Endothelial cell of umbilical vein (primary cell): Measurements from ENCODE around the gene LCE2D. TPM values are rescaled to one million over a fixed set of nuclear protein-coding genes. Genes with fewer than 3 reads are reported as not detected.

Source experiments
- BruUV-seq: library from RNA; stranded (reverse); fragments of 400-500 nt; replicated peaks from 2 replicates; lab custom pipeline; 2021; lab: Mats Ljungman, UMichigan
- CTCF ChIA-PET: fragments of 300-600, 350-600 bp; sonication (Branson Sonifier 250); formaldehyde crosslinking; loops from one replicate; lab custom pipeline; 2021; ENCODE audit warnings: antibody characterized with exemption, inconsistent platforms; lab: Charles Lee
- POLR2A ChIA-PET: fragments of 300-600, 350-600 bp; sonication (Branson Sonifier 250); formaldehyde crosslinking; loops from one replicate; lab custom pipeline; 2021; ENCODE audit warnings: antibody characterized with exemption, inconsistent platforms; lab: Charles Lee
- DNase-seq: peaks from one replicate; pipeline ENCODE4 v3.0.0-alpha.2; 2011; ENCODE audit warnings: low read depth, low spot score
- FAIRE-seq: peaks from 2 replicates; lab custom pipeline; 2011; peaks lifted over from hg19 to GRCh38; lab: Jason Lieb, UNC
- H2AFZ ChIP-seq: 2 replicates; pipeline ENCODE4 v1.6.0; 2012; ENCODE audit warnings: low read depth, low read length, control low read depth, inconsistent platforms
- H3K27ac ChIP-seq: 2 replicates; pipeline ENCODE4 v1.5.1; 2011; ENCODE audit warnings: low read depth, mild to moderate bottlenecking, control low read depth, low read length, moderate library complexity; ENCODE audit not compliant: insufficient read depth
- H3K27me3 ChIP-seq, 2 experiments: 2 replicates each; pipeline versions ENCODE4 v1.6.0 to v1.6.1; 2011; ENCODE audit warnings: low read length in 2 of 2, mixed read lengths in 1 of 2; ENCODE audit not compliant: control insufficient read depth in 2 of 2, insufficient read depth in 2 of 2
- H3K36me3 ChIP-seq, 2 experiments: 2 replicates in 1 of 2; 3 replicates in 1 of 2; pipeline ENCODE4 v1.5.1; 2011; ENCODE audit warnings: low read length in 2 of 2, mild to moderate bottlenecking in 1 of 2, moderate library complexity in 1 of 2; ENCODE audit not compliant: control insufficient read depth in 2 of 2, insufficient read depth in 2 of 2; ENCODE audit errors: extremely low read depth in 1 of 2
- H3K4me1 ChIP-seq: 3 replicates; pipeline ENCODE4 v1.5.1; 2011; ENCODE audit warnings: mild to moderate bottlenecking, low read length; ENCODE audit not compliant: control insufficient read depth, insufficient read depth; ENCODE audit errors: extremely low read depth
- H3K4me2 ChIP-seq: 2 replicates; pipeline ENCODE4 v1.6.1; 2011; ENCODE audit warnings: low read length, control low read depth, mixed read lengths; ENCODE audit not compliant: insufficient read depth
- H3K4me3 ChIP-seq, 3 experiments: fragments of 200-600 bp in 1 of 3; sonication (generic), shearing (Covaris generic) in 1 of 3; replicated peaks in 1 of 3; 2 replicates each; pipeline ENCODE4 v1.5.1; 2011 to 2016; ENCODE audit warnings: control low read depth in 3 of 3, low read length in 3 of 3, mild to moderate bottlenecking in 2 of 3, inconsistent platforms in 1 of 3, low read depth in 1 of 3, moderate library complexity in 1 of 3; ENCODE audit not compliant: insufficient read depth in 1 of 3
- H3K79me2 ChIP-seq: 2 replicates; pipeline ENCODE4 v1.6.0; 2012; ENCODE audit warnings: low read length, inconsistent platforms; ENCODE audit not compliant: control insufficient read depth, insufficient read depth
- H3K9ac ChIP-seq: replicated peaks from 2 replicates; pipeline ENCODE3; 2011; ENCODE audit warnings: low read length, control low read depth; ENCODE audit not compliant: insufficient read depth; ENCODE audit errors: extremely low read depth
- H3K9me1 ChIP-seq: replicated peaks from 3 replicates; pipeline ENCODE4 v1.6.0; 2011; ENCODE audit warnings: mild to moderate bottlenecking, low read length; ENCODE audit not compliant: control insufficient read depth, insufficient read depth; ENCODE audit errors: extremely low read depth
- H3K9me3 ChIP-seq: replicated peaks from 2 replicates; pipeline ENCODE4 v1.5.1; 2012; ENCODE audit warnings: low read length, inconsistent platforms; ENCODE audit not compliant: control insufficient read depth, insufficient read depth
- H4K20me1 ChIP-seq: replicated peaks from 2 replicates; pipeline ENCODE3; 2011; ENCODE audit warnings: mild to moderate bottlenecking, low read length; ENCODE audit not compliant: control insufficient read depth, insufficient read depth; ENCODE audit errors: extremely low read depth
- CTCF ChIP-seq, 2 donors: IDR thresholded peaks; 1 replicate in 1 of 2; 2 replicates in 1 of 2; pipeline ENCODE4 v1.5.1; 2011; ENCODE audit warnings: low read length in 2 of 2, mild to moderate bottlenecking in 2 of 2, moderate library complexity in 2 of 2, control low read depth in 1 of 2, inconsistent platforms in 1 of 2, low read depth in 1 of 2; ENCODE audit not compliant: insufficient read depth in 1 of 2; ENCODE audit errors: extremely low read depth in 1 of 2
- EZH2 ChIP-seq: IDR thresholded peaks from 2 replicates; pipeline ENCODE4 v1.6.1; 2012; ENCODE audit warnings: borderline replicate concordance, low read depth, mild to moderate bottlenecking, moderate library complexity, low read length, inconsistent platforms; ENCODE audit not compliant: severe bottlenecking
- FOS ChIP-seq: IDR thresholded peaks from 2 replicates; pipeline ENCODE4 v1.6.1; 2011; ENCODE audit warnings: mild to moderate bottlenecking, low read length, moderate library complexity, borderline replicate concordance; ENCODE audit not compliant: insufficient read depth
- GATA2 ChIP-seq: IDR thresholded peaks from 2 replicates; pipeline ENCODE4 v1.7.0; 2011; ENCODE audit warnings: low read depth, mild to moderate bottlenecking, moderate library complexity, mixed read lengths, low read length; ENCODE audit not compliant: insufficient read length, insufficient read depth
- MAX ChIP-seq: IDR thresholded peaks from 2 replicates; pipeline ENCODE4 v1.6.1; 2011; ENCODE audit not compliant: insufficient read depth, insufficient read length
- MYC ChIP-seq: IDR thresholded peaks from one replicate; pipeline ENCODE4 v1.6.1; 2011; ENCODE audit warnings: mild to moderate bottlenecking, low read depth, low read length
- POLR2A ChIP-seq: IDR thresholded peaks from 2 replicates; pipeline ENCODE4 v1.6.1; 2012; ENCODE audit warnings: low read depth, mild to moderate bottlenecking, control low read depth, low read length
- dilution Hi-C: fragments of 300-500 bp; cut with MboI; formaldehyde crosslinking; loops from one replicate; pipeline ENCODE4 v1.15.0; 2019; ENCODE audit warnings: low sequenced_read_pairs; ENCODE audit not compliant: extremely low pct_ligation_motif_present
- intact Hi-C: fragments of 100-400 bp; cut with micrococcal nuclease; formaldehyde crosslinking; loops from one replicate; pipeline ENCODE4 v1.10.0; 2022
- polyA plus RNA-seq, 4 experiments: library from polyadenylated mRNA; depleted of rRNA in 3 of 4; stranded (reverse) in 3 of 4; unstranded in 1 of 4; fragments of >200 nt; gene quantifications; 2 replicates each; pipeline versions ENCODE4 v1.2.1 to v1.2.3, GENCODE V29; 2011 to 2012; ENCODE audit warnings: missing spikeins in 1 of 4
- total RNA-seq: library from RNA; stranded (reverse); gene quantifications from 2 replicates; pipeline ENCODE4 v1.2.3, GENCODE V29; 2021

The LCE2D gene
- total and polyA plus RNA-seq, 2 donors (not counting 3 experiments of a cell fraction or from before 2014, with no cell fraction given) = not detected

GRCh38 chr1:152643945-152644344 is 19.2 kb upstream of the LCE2D start:
- Histone ChIP-seq H3K4me3 (no peak overlapping the region), H3K27me3 (no peaks in the 10 kb centered on the region), H3K9ac (no peak overlapping the region), H3K36me3 (no peaks in the 10 kb centered on the region), H3K9me1 (no peaks in the 10 kb centered on the region), H3K79me2 (no peaks in the 10 kb centered on the region), H4K20me1 (no peaks in the 10 kb centered on the region), H3K4me2 (no peak overlapping the region), H3K4me1 (no peaks in the 10 kb centered on the region), H2AFZ (no peak overlapping the region), H3K27ac (no peak overlapping the region), H3K9me3 (no peaks in the 10 kb centered on the region)
- DNase-seq = no peak
- ChIA-PET CTCF (interaction anchor here (1.2 to 2.4 kb wide), 2 partner anchors 10 to 14 kb away, joined by 3 to 17 read pairs; no protein-coding TSS in a partner anchor), POLR2A (no interaction called here)
- BruUV-seq = no TSS peak
- FAIRE-seq = no peak
- dilution Hi-C loops = no loop called here
- intact Hi-C loops = no loop called here
- TF ChIP-seq GATA2 (no peak), MYC (no peak), FOS (no peak), POLR2A (no peak), EZH2 (no peak), MAX (no peak), CTCF (IDR thresholded peaks at IDR 0.05; ENCODE audit: extremely low read depth in 1 of 2, insufficient read depth in 1 of 2, low read depth in 1 of 2, low read length in 2 of 2) (no peak)
